8988T (cell line): Measurements from ENCODE around the gene DGAT2.
A peak's percentile ranks its signal among the peaks of the same experiment; 100 is the strongest.
"Not testable (repeated sequence)": the region's sequence is repeated elsewhere in the genome, so short reads cannot be mapped to it uniquely, and the experiment has no call there.

Experiments
- DNase-seq: peaks from one replicate; pipeline ENCODE4 v3.0.0; 2011

Gene DGAT2, protein sequence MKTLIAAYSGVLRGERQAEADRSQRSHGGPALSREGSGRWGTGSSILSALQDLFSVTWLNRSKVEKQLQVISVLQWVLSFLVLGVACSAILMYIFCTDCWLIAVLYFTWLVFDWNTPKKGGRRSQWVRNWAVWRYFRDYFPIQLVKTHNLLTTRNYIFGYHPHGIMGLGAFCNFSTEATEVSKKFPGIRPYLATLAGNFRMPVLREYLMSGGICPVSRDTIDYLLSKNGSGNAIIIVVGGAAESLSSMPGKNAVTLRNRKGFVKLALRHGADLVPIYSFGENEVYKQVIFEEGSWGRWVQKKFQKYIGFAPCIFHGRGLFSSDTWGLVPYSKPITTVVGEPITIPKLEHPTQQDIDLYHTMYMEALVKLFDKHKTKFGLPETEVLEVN

DNA sequence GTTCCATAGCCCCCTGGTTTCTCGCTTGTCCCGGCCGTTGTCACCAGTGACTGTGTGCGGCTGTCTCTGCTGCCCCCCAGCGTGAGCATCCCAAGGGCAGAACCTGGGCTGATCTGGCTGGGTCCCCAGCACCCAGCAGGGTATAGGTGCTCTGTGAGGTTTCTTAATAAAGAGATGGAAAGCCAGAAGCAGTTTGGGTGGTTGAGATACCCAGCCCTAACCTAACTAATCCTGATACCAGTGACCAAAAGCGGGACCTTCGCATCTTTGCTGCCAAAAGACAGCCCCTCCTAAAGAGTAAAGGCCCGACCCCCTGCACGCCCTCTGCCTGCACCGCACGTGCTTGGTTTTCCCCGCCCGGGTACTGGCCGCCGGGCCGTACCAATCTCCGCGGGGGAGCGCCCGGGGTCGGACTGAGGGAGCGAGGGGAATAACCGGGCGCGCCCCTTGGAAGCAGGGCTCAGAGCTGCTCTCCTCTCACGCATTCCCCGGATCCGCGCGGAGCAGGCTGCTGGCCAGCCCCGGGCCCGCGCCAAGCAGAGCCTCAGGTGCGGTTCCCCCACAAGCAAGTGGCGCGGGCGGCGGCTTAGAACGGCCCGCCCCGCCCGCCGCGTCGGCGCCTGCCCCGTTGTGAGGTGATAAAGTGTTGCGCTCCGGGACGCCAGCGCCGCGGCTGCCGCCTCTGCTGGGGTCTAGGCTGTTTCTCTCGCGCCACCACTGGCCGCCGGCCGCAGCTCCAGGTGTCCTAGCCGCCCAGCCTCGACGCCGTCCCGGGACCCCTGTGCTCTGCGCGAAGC, at the start of gene DGAT2:
Gene DGAT2, plus strand, starts transcription at position 667 of the 797 bp plus-strand sequence. CDS start 214 bp downstream, outside the sequence.
- peak; percentile 94 for DNase-seq

DNA sequence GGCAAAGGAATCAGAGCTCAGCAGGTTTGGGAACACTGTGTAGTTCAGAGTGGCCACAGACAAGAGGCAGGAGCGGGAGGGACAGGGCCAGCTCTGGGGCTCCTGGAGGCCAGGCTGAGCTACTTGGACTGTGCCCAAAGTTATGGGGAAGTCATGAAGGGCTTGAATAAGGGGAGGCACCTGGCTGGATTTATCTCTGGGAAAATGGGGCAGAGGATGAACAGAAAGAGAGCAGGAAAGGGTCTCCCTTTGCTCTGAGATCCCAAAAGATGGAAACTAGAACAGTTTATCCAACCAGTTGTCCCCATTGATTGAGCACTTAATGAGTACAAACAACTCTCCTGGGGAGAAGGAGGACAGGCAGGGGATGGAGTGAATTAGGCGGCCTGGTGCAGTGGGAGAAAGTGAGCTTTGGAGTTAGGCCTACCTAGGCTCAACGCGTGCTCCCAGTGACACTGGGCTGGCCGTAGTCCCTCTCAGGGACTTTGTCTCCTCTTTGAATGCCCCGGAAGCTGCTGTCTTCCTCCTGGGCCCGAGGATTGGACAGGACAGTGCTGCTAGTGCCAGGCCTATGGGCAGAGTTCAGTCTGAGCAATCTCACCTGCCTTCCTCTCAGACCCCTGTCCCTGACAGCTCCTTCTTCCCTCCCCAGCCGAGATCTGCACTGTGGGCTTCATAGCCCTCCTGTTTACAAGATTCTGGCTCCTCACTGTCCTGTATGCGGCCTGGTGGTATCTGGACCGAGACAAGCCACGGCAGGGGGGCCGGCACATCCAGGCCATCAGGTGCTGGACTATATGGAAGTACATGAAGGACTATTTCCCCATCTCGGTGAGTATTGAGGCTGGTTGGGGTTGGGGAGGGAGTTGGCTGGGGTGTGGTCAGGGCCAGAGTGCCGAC, 49.0 kb upstream of the DGAT2 start:
- DNase-seq = no peak

DNA sequence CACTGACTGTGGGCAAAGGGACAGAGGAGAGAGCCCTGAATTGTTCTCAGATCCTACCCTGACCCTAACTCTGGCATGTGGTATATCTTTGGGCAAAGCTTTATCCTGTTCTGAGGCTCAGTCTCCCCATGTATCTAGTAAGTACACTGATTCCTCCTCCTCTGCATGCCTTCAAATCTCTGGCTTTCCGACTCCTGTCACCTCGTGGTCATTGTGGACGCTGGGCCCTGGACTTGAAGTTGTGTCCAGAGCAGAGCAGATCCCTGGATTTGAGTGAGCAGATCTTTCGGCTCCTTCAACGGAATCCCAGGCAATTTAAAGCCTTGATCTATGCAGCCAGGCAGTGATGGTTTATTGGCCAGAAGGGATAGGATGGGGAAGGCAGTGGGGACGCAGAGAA, 47.9 kb upstream of the DGAT2 start:
- DNase-seq = no peak

DNA sequence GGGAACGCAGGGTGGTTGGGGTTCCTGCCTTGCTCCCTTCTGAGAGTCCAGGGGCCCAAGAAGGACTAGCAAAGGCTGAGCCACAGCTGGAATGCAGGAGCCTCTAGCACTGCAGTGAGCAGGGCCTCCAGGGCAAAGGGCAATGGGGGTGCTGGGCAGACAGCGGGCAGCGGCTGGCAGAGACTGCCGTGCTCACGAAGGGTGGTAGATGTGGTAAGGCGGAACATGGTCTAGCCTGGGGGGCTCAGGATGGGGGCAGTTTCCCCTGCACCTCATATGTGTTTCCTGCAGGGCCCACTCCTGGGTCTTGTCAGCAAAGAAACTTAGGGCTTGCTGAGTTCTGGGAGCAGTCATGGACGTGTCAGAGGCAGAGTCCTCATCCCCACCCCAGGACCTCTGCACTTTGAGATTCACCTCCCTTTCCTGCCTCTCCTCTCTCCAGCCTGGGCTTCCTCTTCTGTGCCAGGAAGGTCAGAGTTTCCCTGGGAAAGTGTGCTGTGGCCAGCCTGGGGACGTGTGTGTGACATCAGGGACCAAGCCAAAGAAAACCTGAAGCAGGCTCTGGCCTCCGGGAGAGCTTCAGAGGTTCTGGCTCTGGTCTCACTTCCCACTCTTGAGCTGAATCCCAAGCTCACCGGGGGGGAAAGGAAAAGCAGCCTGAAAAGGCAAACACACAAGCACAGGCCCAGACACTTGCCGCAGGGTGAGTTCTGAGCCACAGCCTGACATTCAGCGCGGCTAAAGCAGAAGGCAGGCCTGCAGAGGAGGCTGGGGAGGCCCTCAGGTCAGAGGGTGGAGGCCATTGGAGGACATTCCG, 46.5 kb upstream of the DGAT2 start:
- no peak for DNase-seq

DNA sequence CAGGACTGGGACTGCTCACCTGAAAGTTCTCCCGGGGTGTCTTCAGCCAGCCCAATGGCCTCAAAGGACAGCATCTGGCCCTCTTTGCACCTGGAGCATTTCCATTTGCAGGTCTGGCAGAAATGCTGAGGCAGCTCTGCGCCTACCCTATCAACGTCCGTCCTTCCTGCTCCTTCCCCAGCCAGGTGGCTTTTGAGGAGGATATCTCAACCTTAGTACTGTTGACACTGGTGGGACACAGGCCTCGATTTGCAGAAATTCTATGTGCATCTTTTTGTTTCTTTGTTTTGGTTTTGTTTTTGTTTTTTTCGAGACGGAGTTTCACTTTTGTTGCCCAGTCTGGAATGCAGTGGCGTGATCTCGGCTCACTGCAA, 45.9 kb upstream of the DGAT2 start:
- no peak for DNase-seq

DNA sequence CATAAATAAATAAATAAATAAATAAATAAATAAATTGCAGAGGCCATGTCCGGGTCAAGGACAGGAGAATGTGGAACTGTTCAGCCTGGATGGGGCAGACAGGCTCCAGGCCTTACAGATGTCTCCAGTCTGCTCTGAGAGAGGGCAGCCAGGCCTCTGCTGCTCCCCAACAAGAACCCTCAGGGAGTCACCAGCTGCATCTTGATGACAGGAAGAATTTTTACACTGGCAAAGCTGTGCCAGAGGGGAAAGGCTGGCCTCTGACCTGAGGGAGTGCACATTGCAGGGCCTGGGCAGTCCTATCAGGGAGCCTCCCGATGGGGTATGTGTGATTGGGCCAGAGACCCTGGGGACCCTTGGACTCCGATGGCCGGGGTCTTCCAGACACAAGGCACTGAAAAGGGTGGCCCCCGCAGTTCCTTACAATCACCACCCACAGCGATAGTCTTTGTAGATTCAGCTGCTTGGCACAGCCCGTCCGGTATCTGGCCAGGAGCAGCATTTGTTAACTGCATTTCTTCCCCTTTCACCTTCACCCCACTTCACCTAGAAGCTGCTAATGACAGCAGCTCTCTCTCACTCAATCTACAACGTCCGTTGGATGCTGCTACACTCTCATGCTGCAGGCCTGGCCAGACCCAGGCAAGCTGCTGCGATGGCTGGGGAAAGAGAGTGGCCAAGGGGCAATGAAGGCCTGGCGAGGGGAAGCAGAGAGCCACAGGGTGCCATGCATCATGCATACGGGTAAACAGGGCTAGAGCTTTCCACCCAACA, 42.8 kb upstream of the DGAT2 start:
- DNase-seq = no peak

DNA sequence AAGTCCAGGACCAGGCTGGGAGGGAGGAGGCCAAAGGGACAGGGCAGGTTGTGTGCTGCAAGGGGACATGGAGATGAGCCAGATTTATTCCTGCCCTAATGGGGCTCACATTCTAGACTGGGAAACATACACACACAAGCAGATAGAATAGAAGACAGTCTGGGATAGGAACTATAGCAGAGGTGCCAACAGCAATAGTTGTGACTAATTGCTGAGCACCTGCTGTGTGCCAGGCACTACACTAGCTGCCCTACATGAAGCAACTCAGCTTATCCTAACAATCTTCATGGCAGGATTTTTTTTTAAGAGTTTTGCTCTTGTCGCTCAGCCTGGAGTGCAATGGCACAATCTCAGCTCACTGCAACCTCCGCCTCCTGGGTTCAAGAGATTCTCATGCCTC, 39.6 kb upstream of the DGAT2 start:
- no peak for DNase-seq

DNA sequence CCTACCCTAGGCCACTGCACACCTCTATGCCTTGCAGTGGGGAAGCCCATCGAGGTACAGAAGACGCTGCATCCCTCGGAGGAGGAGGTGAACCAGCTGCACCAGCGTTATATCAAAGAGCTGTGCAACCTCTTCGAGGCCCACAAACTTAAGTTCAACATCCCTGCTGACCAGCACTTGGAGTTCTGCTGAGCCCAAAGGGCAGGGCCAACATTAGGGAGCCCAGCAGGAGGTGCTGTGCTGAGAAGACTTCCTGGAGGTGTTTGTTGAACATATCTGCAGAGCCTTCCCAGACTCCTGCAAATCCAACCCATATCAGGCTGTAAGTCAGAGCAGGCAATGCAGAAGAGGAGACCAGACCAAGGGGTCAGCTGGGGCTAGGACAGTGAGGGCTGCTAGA, 37.5 kb upstream of the DGAT2 start:
- DNase-seq = no peak

DNA sequence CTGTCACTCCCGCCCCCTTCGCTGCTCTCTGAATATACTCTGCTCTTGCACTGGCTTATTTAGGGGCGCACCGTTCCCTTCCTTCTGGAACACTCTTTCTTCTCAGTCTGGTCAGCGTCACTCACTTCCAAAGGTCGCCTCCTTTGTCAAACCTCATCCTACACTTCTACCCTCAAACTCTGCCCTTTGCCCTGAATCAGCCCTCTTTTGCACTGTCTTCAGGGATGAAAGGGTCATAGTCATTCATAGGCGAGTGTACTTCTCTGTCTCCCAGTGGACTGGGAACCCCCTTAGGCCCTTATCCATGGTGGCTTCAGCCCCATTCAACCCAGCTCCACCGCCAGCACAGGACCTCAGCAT, 35.5 kb upstream of the DGAT2 start:
- no peak for DNase-seq

DNA sequence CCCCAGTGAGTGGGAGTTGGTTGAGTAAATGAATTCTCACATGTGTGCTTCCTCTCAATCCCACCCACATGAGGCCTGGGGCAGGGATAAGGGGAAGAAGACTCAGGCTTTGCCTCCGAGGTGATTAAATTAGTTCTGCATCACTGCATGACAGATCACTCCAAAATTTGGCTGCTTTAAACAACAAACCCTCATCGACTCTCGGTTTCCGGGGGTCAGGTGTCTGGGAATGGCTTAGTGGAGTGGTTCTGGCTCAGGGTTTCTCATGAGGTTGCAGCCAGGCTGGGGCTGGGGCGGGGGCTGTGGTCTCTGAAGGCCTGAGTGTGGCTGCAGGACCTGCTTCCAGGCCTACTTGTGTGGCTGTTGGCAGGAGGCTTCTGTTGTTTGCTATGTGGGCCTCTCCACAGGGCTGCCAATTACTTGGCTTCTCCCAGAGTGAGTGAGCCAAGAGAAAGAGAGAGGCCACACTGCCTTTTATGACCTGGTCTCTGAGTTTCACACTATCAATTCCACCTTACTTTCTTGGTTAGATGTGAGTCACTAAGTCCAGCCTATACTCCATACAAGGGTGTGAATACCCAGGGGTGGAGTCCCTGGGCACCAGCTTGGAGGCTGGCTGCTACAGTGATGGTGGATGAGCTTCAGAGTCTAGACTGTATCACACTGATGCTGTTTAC, 35.0 kb upstream of the DGAT2 start:
- DNase-seq = no peak

DNA sequence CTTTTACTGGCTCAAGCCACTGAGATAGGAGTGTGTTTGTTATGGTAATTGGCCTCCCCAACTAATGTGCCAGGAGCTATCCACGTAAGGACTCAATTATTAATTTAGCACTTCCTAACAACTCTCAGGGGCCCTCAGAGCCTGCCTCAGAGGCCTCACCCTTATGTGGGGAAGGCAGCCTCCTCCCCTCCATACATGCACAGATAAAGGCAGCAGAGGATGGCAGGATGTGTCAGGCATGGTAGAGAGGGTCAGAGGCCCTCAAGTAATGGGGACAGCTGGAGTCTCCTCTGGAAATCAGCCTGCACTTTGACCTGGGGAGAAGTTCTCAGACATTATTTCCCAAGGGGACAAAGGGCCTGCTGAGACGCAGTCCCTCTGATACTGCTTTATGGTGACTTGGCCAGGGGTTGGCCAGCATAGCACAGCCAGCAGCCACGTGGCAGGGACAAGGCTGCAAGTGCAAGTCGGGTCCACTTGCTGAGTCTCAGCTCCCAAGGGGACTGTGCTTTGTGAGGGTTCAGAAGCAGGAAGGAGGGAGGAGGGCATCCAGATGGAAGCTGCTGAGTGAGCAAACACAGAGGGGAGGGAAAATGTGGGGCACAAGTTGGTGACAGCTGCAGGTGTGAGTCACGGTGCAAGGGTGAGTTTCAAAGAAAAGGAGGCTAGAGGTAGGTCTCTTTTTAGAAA, 33.9 kb upstream of the DGAT2 start:
- DNase-seq = no peak

DNA sequence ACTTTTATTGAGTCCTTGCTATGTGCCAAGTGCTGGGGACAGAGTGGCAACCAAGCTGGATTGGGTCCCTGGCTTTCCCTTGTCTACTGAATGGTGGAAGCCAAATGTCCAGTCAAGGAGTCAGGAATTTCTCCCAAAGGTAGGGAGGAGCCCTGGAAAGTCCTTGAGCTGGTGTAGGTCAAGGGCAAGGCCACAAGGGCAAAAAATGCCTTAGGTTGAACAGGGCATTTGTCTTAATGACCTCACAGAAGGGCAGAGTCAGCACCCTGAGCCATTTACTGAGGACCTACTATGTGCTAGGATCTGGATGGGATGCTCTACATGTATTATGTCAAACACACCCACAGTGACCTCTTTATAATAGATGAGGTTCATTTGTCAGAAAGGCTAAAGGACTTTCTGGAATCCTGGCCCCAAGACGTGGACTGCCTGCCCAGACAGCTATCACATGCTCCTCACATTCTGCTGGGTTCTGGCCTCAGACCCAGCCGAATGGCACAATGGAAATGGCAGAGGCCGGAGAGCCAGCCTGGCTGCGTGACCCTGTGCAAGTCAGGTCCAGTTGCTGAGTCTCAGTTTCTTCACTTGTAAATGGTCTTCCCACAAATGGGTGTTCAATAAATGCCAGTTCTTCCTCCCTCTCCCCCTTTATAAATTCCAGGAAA, 33.3 kb upstream of the DGAT2 start:
- no peak for DNase-seq

DNA sequence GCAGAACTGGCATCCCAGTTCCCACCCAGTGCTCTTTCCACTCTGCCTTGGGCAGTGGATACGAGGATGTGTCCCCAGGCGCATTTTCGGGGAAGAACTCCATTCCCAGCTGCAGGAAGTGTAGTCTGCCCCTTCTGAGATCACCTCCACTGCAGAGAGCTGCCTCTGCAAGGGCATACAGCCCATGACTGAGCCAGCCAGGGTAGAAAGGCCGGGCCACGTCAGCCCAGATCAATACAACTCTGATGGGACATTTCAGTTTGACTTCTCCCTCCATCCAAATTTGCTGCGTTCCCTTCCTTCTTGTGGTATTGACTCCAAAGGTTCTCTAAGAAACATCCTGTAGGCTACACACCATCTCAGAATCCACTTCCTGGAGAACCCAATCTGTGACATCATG, 31.3 kb upstream of the DGAT2 start:
- DNase-seq = no peak

DNA sequence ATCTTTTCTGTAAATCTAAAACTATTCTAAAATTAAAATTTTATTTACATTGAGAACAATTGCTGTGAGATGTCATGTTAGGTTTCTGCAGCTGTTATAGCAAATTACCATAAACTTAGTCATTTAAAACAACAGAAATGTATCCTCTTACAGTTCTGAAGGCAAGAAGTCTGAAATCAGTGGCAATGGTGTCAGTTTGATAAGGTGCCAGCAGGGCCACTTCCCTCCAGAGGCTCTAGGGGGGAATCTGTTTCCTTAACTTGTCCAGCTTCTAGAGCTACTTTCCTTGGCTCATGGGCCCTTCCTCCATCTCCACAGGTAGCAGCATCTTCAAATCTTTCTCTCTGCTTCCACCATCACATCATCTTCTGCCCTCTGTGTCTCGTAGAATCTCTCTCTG, 27.9 kb upstream of the DGAT2 start:
- no peak for DNase-seq

DNA sequence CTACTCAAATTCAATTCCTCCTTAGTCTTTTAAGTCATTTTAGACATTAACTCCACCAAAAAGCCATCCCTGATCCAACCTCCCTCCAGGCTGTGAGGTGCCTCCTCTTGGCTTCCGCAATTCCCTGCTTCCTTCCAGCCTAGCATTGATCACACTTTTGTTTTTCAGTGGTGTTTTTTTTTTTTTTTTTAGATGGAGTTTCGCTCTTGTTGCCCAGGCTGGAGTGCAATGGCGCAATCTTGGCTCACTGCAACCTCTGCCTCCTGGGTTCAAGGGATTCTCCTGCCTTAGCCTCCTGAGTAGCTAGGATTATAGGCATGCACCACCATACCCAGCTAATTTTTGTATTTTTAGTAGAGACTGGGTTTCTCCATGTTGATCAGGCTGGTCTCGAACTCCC, 25.4 kb upstream of the DGAT2 start:
- not testable (repeated sequence) for DNase-seq

DNA sequence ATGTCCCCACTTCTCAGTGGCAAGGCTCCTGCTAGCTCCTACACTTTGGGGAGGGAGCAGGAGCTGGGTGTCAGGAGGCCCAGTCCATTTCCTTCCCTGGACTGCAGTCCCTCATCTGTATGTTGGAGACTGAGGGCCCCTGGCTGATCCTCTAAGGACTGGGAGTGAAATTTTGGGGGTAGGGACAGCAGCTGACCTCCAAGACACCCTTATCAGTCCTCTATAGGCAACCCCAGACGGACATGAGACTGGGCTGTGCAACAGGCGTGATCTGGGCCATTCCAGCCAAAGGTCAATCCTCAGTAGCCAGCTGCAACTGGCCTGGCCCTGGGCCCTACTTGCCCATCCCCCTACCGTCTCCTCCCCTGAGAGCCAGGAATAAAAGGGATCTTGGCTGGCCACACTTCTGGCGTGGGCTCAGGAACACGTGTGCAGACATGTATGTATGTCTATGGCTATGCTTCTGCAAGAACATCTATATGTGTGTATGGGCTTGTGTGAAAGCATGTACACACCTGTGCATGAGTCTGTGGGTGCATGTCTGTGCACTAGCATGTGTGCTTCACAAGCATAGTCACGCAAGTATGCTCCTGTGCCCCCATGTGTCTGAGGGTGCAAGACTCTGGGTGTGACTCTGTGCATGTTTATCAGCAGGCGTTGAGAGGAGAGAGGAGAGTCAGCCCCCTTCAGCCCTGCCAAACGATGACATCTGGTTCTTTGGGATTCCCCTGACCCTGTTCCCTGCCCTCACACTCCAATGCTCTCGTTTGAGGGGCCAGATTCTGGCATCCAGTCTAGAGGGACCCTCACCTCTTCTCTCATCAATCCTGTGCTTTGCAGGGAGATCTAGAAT, 24.6 kb upstream of the DGAT2 start:
- DNase-seq = no peak

DNA sequence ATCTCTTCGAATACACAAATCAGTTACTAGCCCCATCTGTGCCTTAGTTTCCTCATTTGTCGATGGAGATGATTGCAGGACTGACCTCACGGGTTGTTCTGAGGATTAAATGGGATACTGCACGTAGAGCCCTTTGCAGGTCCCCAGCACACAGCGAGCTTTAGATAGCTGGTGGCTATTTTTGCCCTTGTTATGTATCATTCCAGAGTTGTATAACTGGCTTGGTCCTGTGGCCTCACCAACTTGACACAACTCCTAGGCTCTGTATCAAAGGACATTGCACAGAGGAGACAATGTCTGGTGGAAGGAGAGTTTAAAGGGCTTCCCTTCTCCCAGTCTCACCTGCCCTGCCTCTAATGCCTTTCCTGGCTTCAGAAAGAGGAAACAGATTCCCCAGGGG, 22.8 kb upstream of the DGAT2 start:
- DNase-seq = no peak

DNA sequence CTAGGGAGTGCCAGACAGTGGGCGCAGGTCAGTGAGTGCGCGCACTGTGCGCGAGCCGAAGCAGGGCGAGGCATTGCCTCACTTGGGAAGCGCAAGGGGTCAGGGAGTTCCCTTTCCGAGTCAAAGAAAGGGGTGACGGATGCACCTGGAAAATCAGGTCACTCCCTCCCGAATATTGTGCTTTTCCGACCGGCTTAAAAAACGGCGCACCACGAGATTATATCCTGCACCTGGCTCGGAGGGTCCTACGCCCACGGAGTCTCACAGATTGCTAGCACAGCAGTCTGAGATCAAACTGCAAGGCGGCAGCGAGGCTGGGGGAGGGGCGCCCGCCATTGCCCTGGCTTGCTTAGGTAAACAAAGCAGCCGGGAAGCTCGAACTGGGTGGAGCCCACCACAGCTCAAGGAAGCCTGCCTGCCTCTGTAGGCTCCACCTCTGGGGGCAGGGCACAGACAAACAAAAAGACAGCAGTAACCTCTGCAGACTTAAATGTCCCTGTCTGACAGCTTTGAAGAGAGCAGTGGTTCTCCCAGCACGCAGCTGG, 19.8 kb upstream of the DGAT2 start:
- DNase-seq = not testable (repeated sequence)

DNA sequence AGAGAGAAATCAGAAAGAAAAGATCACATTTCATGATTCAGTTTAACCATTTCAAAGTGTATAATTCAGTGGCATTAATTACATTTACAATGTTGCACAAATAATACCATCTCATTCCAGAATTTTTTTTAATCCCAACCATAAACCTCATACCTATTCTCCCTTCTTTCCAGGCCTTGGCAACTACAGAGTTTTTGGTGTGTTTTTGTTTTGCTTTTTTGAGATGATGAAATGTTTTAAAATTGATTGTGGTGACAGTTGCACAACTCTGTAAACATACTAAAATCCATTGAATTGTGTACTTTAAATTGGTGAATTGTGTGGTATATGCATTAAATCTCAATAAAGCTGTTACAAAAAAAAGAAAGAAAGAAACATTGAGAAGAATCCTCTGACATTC, 13.6 kb upstream of the DGAT2 start:
- not testable (repeated sequence) for DNase-seq
